Measurements from ENCODE around the gene TAF11L5.
"Not testable (repeated sequence)": the region's sequence is repeated elsewhere in the genome, so short reads cannot be mapped to it uniquely, and the experiment has no call there.

The TAF11L5 gene

DNA sequence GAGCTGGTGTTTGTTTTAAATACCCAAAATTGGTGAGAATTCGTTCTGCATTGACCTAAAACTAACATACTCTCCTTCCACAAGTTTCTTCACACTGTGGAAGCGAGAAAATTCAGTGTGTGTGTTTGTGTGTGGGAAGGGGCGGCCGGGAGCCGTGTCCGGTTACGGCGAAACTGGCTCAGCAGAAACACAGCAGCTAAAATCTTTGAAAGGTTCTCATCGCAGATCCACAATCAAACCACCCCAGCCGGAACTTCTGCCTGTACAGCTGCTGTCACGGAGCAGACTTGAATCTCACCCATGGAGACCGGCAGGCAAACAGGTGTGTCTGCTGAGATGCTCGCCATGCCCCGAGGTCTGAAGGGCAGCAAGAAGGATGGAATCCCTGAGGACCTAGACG, at the start of gene TAF11L5:
TSS of gene TAF11L5 (plus strand) at position 301 of the 400 bp plus-strand sequence.
- not testable (repeated sequence) for DNase-seq (ENCODE audit: low read depth)

DNA sequence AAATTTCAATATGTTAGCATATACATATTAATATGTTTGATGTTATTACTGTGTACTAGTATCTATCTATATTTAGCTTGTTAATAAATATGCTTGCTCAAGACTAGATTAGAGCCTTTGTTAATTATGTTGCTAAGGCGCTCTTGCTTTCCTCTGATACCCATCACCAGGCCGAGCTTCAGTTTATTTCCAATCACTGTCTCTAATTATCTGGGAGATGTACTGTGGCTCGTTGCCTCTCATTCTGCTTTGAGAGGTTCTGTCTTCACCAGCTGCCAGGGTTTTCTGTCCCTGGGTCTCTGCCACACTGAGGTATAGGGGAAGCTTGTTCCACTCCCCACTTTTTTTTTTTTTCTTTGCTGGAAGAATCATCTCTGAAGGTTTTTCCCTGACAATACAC, 48.0 kb upstream of the TAF11L5 start:
- DNase-seq (ENCODE audit: low read depth), result no peak

DNA sequence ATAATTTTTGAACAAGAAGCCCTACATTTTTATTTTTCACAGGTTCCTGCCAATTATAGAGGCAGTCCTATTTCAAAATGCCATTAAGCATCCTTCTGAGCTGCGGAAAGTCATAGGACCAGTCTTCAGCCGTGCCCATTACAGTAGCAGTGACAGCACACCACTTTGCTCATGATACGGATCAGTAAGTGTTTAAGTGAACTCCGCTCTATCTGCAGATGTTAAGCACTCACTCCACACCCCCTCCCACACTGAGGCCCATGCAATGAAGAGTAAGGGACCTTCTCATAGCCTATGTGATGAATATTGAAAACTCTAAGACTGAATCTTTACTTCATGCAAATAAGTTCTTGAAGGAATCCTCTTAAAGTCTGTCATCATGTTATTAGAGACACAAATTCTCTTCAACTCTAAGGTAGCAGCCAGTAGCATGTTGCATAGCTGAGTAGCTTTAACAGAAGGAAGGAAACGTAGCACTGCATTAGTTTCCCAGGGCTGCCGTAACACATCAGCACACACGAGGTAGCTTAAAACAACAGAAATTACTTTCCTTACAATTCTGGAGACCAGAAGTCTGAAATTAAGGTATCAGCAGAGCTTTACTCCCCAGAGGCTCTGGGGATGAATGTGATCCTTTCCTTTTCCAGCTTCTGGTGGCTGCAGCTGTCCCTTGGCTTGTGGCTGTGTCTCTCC, 47.3 kb upstream of the TAF11L5 start:
- DNase-seq (ENCODE audit: low read depth), result no peak

GRCh38 chr5:17481378-17481777, 43.7 kb upstream of the TAF11L5 start:
- DNase-seq (ENCODE audit: low read depth), result no peak

- no peak for DNase-seq (ENCODE audit: low read depth)
These were observed 42.2 kb upstream of the TAF11L5 start for GRCh38 chr5:17482790-17483189.

DNA sequence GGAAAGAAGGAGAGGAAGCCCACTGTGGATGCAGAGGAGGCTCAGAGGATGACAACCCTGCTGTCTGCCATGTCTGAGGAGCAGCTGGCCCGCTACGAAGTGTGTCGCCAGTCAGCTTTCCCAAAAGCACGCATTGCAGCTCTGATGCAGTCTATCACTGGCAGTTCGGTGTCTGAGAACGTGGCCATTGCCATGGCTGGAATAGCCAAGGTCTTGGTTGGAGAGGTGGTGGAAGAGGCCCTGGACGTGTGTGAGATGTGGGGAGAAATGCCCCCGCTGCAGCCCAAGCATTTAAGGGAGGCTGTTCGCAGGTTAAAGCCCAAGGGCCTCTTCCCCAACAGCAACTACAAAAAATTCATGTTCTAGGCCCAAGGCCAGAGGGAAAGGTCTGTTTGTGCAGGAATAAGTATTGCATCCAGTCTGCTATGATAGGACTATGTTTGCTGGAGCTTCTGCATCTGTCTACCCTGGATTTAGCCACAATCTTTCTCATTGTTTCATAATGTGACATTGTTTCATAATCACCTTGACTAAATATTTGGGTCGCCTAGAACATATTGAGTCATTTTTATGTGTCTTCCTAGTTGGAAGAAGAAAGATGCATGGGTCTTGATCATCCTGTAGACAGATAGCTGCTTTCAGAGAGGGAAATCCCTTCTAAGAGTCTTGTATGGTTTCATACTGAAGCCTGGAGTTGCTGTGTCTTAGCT, 38.4 kb upstream of the TAF11L5 start:
- not testable (repeated sequence) for DNase-seq (ENCODE audit: low read depth)

GRCh38 chr5:17487174-17487512, 37.9 kb upstream of the TAF11L5 start:
- DNase-seq (ENCODE audit: low read depth), result no peak

DNA sequence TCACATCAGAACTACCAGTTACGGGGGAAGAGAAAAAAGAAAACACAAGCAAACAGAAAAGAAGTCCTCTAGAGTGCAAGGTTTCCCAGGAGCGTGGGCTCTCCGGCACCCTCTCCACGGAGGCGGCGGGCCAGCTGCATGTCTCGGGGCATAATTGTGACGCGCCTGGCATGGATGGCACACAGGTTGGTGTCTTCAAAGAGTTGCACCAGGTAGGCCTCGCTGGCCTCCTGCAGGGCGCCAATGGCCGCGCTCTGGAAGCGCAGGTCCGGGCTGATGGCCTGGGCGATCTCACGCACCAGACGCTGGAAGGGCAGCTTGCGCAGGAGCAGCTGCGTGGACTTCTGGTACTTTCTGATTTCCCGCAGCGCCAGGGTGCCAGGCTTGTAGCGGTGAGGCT, 33.8 kb upstream of the TAF11L5 start:
- not testable (repeated sequence) for DNase-seq (ENCODE audit: low read depth)

DNA sequence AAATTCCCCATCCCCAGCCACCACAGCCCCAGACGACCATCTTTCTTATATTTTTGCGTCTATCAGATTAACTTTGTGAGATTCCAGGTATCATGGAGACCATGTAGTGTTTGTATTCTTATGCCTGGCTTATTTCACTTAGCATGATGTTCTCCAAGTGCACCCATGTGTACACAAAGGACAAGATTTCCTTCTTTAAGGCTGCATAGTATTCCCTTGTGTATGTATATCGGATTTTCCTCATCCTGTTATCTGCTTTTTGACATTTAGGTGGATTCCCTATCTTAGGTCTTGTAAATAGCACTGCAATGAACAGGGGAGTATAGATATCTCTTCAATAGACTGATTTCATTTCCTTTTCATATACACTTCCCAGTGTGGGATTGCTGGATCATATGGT, 32.3 kb upstream of the TAF11L5 start:
- DNase-seq (ENCODE audit: low read depth), result no peak

GRCh38 chr5:17497446-17497845, 27.6 kb upstream of the TAF11L5 start:
- DNase-seq (ENCODE audit: low read depth), result no peak

- not testable (repeated sequence) for DNase-seq (ENCODE audit: low read depth)
These were observed 27.1 kb upstream of the TAF11L5 start, which contains the start of gene TAF11L2 for GRCh38 chr5:17497931-17498330. TSS of gene TAF11L2 (plus strand) at chr5:17498231.

DNA sequence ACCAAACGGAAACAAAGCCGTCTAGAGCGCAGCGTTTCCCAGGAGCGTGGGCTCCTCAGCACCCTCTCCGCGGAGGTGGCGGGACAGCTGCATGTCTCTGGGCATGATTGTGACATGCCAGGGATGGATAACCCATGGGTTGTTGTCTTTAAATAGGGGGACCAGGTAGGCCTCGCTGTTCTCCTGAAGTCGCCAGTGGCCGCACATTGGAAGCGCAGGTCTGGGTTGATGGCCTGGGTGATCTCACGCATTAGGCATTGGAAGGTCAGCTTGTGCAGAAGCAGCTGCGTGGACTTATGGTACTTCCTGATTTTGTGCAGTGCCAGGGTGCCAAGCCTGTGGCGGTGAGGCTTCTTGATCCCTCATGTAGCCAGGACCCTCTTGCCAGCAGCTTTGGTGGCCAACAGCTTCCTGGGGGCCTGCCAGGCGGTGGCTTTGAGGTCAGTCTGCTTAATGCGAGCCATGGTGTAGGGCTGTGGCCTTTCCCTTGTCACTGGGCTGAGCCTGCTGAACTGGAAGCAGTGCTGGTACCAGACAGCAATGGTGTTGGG, 13.2 kb upstream of the TAF11L5 start:
- no peak for DNase-seq (ENCODE audit: low read depth)

DNA sequence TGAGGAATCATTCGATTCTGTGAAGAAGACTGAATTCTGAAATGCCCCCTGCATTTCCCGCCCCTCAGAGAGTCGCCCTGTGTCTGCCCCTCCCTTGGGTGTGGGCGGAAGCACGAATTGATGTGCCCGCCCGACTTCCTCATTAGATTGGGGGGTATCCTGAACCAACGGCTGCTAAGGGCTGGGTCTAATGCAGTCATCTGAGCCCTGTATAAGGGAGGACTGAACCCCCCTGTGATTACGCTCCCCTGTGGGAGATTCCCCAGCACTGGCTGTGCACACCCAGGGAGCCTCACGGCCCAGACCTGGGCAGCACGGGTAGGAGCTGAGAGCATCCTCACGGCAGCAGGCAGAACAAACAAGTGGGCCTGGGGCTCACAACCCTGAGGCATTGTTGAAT, 7.5 kb upstream of the TAF11L5 start:
- not testable (repeated sequence) for DNase-seq (ENCODE audit: low read depth)

DNA sequence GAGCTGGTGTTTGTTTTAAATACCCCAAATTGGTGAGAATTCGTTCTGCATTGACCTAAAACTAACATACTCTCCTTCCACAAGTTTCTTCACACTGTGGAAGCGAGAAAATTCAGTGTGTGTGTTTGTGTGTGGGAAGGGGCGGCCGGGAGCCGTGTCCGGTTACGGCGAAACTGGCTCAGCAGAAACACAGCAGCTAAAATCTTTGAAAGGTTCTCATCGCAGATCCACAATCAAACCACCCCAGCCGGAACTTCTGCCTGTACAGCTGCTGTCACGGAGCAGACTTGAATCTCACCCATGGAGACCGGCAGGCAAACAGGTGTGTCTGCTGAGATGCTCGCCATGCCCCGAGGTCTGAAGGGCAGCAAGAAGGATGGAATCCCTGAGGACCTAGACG, 7.0 kb upstream of the TAF11L5 start, which contains the start of gene TAF11L3:
TSS of gene TAF11L3 (plus strand) at position 301 of the 400 bp plus-strand sequence.
- DNase-seq (ENCODE audit: low read depth), result not testable (repeated sequence)

DNA sequence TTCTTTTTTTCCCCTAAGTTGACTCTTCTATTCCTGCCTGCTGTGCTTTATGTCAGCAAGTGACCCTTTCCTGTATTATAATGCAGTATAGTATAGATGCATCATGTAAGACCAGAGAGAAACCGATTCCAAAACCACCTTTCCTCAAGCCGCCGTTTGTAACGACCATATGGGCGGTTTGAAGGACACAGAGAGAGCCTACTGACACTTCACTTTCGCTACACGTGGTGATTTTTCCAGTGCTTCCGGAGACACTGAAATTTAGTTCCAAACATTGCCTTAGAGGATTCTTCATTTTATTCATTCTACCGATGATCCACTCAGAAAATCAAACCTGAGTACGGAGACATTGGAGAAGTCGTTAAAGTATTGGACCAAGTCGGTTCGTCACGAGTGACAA, 5.5 kb upstream of the TAF11L5 start:
- not testable (repeated sequence) for DNase-seq (ENCODE audit: low read depth)

GRCh38 chr5:17521501-17521900, 3.5 kb upstream of the TAF11L5 start, which contains the start of gene TAF11L4:
TSS of gene TAF11L4 (plus strand) at chr5:17521801.
- not testable (repeated sequence) for DNase-seq (ENCODE audit: low read depth)

GRCh38 chr5:17526504-17526903, 1.5 kb downstream of the TAF11L5 start:
- not testable (repeated sequence) for DNase-seq (ENCODE audit: low read depth)

GRCh38 chr5:17528369-17528768, 3.3 kb downstream of the TAF11L5 start, which contains the start of gene TAF11L6:
TSS of gene TAF11L6 (plus strand) at chr5:17528669.
- DNase-seq (ENCODE audit: low read depth), result not testable (repeated sequence)
